ENCODE measurements around the gene ATF3.

ATF3 gene

GRCh38 chr1:212643877-212644276 lies 35.3 kb downstream of the ATF3 start:
- TF ChIP-seq CTCF (IDR thresholded peaks at IDR 0.05; ENCODE audit: insufficient read depth, low read depth, low read length, missing control alignments), result no peak
- no peak for DNase-seq (ENCODE audit: low read depth)
- H3K4me3 ChIP-seq (ENCODE audit: low read depth, low read length), result no peak overlapping the region

DNA sequence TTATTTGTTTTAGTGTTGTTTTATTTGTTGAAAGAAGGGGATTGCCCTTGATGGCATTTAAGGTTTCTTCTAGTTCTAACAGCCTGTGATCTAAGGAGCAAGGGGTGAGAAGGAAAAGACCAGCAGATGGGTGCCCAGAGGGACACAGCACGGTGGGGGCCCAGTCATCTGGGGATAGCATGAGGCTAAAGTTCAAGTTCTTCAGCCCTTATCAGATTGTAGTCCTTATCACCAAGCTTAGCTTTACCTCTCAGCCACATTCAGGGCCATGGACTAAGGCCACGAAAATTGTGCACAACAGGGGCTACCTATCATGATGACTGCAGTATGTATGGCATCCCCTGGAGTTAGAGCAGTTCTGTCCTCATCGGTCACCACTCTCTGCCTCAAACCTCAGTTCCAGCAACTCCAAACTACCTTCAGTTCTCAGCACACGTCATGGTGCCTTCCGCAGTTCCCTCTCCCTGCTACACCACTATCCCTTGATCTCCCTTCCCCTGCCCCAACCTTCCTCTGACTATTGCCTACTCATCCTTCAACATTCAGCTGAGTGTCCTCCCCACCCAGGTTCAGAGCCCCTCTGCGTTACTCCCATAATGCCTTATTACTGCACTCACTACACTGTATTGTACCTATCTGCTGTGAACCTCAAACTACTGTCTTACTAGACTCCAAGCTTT lies 36.4 kb downstream of the ATF3 start:
- no peak for DNase-seq (ENCODE audit: low read depth)
- TF ChIP-seq CTCF (IDR thresholded peaks at IDR 0.05; ENCODE audit: insufficient read depth, low read depth, low read length, missing control alignments), result no peak
- no peak overlapping the region for H3K4me3 ChIP-seq (ENCODE audit: low read depth, low read length)

GRCh38 chr1:212645546-212646543 lies 37.3 kb downstream of the ATF3 start:
- no peak overlapping the region for H3K4me3 ChIP-seq (ENCODE audit: low read depth, low read length)
- no peak for TF ChIP-seq CTCF (IDR thresholded peaks at IDR 0.05; ENCODE audit: insufficient read depth, low read depth, low read length, missing control alignments)
- no peak for DNase-seq (ENCODE audit: low read depth)

- no peak for DNase-seq (ENCODE audit: low read depth)
- TF ChIP-seq CTCF (IDR thresholded peaks at IDR 0.05; ENCODE audit: insufficient read depth, low read depth, low read length, missing control alignments), result no peak
- no peak overlapping the region for H3K4me3 ChIP-seq (ENCODE audit: low read depth, low read length)
These were observed 38.0 kb downstream of the ATF3 start for GRCh38 chr1:212646588-212646987.

DNA sequence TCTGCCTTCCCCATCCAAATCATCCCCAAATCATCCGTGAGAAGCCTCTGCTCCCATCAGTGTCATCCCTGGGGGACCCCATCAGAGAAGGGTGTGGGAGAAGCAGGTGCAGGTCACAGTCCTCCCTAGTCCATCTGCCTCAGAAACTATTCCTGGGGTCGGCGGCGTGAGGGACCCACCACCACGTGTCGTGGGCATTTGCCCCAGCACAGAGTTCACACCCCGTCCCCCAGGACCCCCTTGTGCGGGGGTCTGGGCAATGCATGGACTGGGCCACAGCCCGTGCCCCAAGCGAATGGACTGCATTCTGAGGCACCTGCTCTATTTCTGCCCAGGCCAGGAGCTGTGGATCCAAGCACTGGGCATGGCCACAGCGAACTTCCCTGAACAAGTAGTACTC lies 38.4 kb downstream of the ATF3 start:
- no peak for DNase-seq (ENCODE audit: low read depth)
- TF ChIP-seq CTCF (IDR thresholded peaks at IDR 0.05; ENCODE audit: insufficient read depth, low read depth, low read length, missing control alignments), result no peak
- no peak overlapping the region for H3K4me3 ChIP-seq (ENCODE audit: low read depth, low read length)

GRCh38 chr1:212648431-212648830 lies 39.9 kb downstream of the ATF3 start:
- H3K4me3 ChIP-seq (ENCODE audit: low read depth, low read length), result no peak overlapping the region
- TF ChIP-seq CTCF (IDR thresholded peaks at IDR 0.05; ENCODE audit: insufficient read depth, low read depth, low read length, missing control alignments), result no peak
- DNase-seq (ENCODE audit: low read depth), result no peak

Measured in GM12865 (cell line).